ENCODE measurements around the gene SAMD15. TPM values are rescaled to one million over a fixed set of nuclear protein-coding genes. Genes with fewer than 3 reads are reported as not detected.

The SAMD15 gene
- total RNA-seq, 1 donor from 2014 or later = not detected

Other genes with a start within 250 kb of the SAMD15 start
- gene ZDHHC22, start 235.6 kb upstream of the SAMD15 start, total RNA-seq = not detected in 2 replicates
- 0.27 and 0.80 TPM in 2 replicates for gene TMEM63C, start 195.6 kb upstream of the SAMD15 start, total RNA-seq
- not detected in 2 replicates for gene NGB, start 106.2 kb upstream of the SAMD15 start, total RNA-seq
- 11.4 and 14.1 TPM in 2 replicates for gene POMT2, start 56.5 kb upstream of the SAMD15 start, total RNA-seq
- gene GSTZ1, start 56.3 kb upstream of the SAMD15 start, total RNA-seq = 7.4 and 8.0 TPM in 2 replicates
- gene TMED8, start 285 bp upstream of the SAMD15 start, total RNA-seq = 21.3 and 21.8 TPM in 2 replicates
- gene NOXRED1, start 46.1 kb downstream of the SAMD15 start, total RNA-seq = 0.17 and 0.22 TPM in 2 replicates
- 20.0 and 21.2 TPM in 2 replicates for gene VIPAS39, start 80.2 kb downstream of the SAMD15 start, total RNA-seq
- gene AHSA1, start 80.7 kb downstream of the SAMD15 start, total RNA-seq = 159 and 180 TPM in 2 replicates
- gene ISM2, start 121.4 kb downstream of the SAMD15 start, total RNA-seq = not detected in 2 replicates
- 50.7 and 51.2 TPM in 2 replicates for gene SPTLC2, start 239.3 kb downstream of the SAMD15 start, total RNA-seq